Mesothelial cell of epicardium (in vitro differentiated cells): ENCODE results near the gene TBX2. TPM values are rescaled to one million over a fixed set of nuclear protein-coding genes. Genes with fewer than 3 reads are reported as not detected.
A peak's percentile ranks its signal among the peaks of the same experiment; 100 is the strongest.
"Not testable (repeated sequence)": the region's sequence is repeated elsewhere in the genome, so short reads cannot be mapped to it uniquely, and the experiment has no call there.

Experiments used
- DNase-seq, 2 experiments: peaks; one replicate each; pipeline ENCODE4 v3.0.0; 2021; ENCODE audit warnings: low spot score in 2 of 2; ENCODE audit not compliant: unreplicated experiment in 2 of 2
- H3K27ac Mint-ChIP-seq: 2 replicates; pipeline ENCODE4 v1.8.0; 2021; ENCODE audit warnings: mixed read lengths
- H3K27me3 Mint-ChIP-seq: 2 replicates; pipeline ENCODE4 v1.8.0; 2021; ENCODE audit warnings: low read depth, mixed read lengths
- H3K36me3 Mint-ChIP-seq: 2 replicates; pipeline ENCODE4 v1.8.0; 2021; ENCODE audit warnings: mixed read lengths
- H3K4me1 Mint-ChIP-seq: 2 replicates; pipeline ENCODE4 v1.8.0; 2021; ENCODE audit warnings: mixed read lengths
- H3K4me3 Mint-ChIP-seq: 2 replicates; pipeline ENCODE4 v1.8.0; 2021; ENCODE audit warnings: mild to moderate bottlenecking, moderate library complexity, mixed read lengths
- H3K9me3 Mint-ChIP-seq: 2 replicates; pipeline ENCODE4 v1.8.0; 2021; ENCODE audit warnings: mixed read lengths
- total RNA-seq: library from RNA; stranded (reverse); gene quantifications from 3 replicates; pipeline ENCODE4 v1.2.1, GENCODE V29; 2021
- TF ChIP-seq, protein P1 (sequence below): fragments of 200-600 bp; sonication (generic); IDR thresholded peaks from one replicate; pipeline ENCODE4 v1.5.0; 2021; ENCODE audit warnings: antibody characterized with exemption; ENCODE audit not compliant: unreplicated experiment

TBX2 gene
- total RNA-seq, 1 donor from 2014 or later = 176 TPM

DNA sequence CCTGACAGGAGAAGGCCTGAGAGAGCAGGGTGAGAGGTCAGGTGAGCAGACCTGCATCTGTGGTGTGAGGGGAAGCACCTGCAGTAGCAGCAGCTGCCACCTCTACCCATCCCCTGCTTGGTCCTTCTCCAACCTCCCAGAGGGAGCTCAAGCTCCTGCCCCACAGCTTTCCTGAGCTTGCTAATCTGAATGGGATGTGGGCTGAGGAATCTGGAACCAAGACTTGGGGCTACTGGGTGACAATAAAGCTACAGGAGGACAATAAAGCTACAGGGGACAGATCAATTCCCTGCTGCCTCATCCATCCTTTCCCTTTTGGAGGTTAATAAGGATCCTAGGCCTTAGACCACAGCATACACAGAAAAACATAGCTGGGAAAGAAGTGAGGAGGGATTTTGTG is 47.7 kb downstream of the TBX2 start:
- Mint-ChIP-seq H3K4me3 (no peak overlapping the region), H3K9me3 (no peaks in the 10 kb centered on the region), H3K36me3 (no peaks in the 10 kb centered on the region), H3K27me3 (peaks cover 33% of the 10 kb centered on the region), H3K27ac (no peak overlapping the region), H3K4me1 (peaks cover 24% of the 10 kb centered on the region)
- TF ChIP-seq, protein P1, sequence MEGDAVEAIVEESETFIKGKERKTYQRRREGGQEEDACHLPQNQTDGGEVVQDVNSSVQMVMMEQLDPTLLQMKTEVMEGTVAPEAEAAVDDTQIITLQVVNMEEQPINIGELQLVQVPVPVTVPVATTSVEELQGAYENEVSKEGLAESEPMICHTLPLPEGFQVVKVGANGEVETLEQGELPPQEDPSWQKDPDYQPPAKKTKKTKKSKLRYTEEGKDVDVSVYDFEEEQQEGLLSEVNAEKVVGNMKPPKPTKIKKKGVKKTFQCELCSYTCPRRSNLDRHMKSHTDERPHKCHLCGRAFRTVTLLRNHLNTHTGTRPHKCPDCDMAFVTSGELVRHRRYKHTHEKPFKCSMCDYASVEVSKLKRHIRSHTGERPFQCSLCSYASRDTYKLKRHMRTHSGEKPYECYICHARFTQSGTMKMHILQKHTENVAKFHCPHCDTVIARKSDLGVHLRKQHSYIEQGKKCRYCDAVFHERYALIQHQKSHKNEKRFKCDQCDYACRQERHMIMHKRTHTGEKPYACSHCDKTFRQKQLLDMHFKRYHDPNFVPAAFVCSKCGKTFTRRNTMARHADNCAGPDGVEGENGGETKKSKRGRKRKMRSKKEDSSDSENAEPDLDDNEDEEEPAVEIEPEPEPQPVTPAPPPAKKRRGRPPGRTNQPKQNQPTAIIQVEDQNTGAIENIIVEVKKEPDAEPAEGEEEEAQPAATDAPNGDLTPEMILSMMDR = no peak
- no peak for DNase-seq

DNA sequence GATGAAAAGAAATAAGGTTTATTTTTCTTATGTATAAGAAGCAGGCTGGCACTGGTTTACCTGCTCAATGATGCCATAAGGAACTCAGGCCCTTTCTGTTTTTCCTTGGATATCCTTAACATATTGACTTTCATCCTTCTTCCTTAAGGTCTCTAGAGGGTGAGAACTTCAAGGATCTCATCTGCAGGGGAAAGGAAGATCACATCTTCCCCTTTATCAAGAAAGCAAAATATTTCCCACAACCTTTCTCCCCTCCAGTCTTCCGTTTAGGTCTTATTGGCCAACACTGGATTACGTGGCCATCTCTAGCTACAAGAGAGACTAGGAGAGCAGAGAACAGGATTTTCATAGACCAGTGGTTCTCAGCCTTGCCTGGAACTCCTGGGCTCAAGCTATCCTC is 48.4 kb downstream of the TBX2 start:
- Mint-ChIP-seq H3K4me3 (no peak overlapping the region), H3K27ac (no peak overlapping the region), H3K36me3 (no peaks in the 10 kb centered on the region), H3K9me3 (no peaks in the 10 kb centered on the region), H3K4me1 (peaks cover 26% of the 10 kb centered on the region), H3K27me3 (peaks cover 39% of the 10 kb centered on the region)
- no peak for DNase-seq
- TF ChIP-seq, protein P1 = no peak

DNA sequence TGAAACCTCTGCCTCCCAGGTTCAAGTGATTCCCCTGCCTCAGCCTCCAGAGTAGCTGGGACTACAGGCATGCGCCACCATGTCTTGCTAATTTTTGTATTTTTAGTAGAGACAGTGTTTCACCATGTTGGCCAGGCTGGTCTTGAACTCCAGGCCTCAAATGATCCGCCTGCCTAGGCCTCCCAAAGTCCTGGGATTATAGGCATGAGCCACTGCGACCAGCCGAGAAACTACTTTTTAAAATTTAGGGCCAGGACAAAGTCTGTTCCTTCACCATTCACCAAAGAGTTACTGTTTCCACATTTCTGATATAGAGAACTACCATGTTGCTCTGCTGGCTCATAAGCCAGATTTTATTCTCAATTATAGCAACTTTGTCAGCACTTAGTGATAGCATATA is 49.5 kb downstream of the TBX2 start:
- Mint-ChIP-seq H3K4me1 (peaks cover 30% of the 10 kb centered on the region), H3K27me3 (peaks cover 49% of the 10 kb centered on the region)
- H3K9me3 Mint-ChIP-seq, H3K27ac Mint-ChIP-seq, H3K4me3 Mint-ChIP-seq, DNase-seq, H3K36me3 Mint-ChIP-seq: not testable (repeated sequence)

- peak overlapping the region; percentile 95 for H3K27ac Mint-ChIP-seq
- no peak for DNase-seq
- H3K27me3 Mint-ChIP-seq = peaks cover 58% of the 10 kb centered on the region
- H3K4me1 Mint-ChIP-seq = peaks cover 31% of the 10 kb centered on the region
- H3K9me3 Mint-ChIP-seq = no peaks in the 10 kb centered on the region
- no peak overlapping the region for H3K4me3 Mint-ChIP-seq
- peaks cover 4% of the 10 kb centered on the region for H3K36me3 Mint-ChIP-seq
- TF ChIP-seq, protein P1 = no peak
Measured at GRCh38 chr17:61449707-61450640, 50.3 kb downstream of the TBX2 start.

GRCh38 chr17:61450641-61451537 is 51.2 kb downstream of the TBX2 start:
- Mint-ChIP-seq H3K36me3 (peaks cover 4% of the 10 kb centered on the region), H3K27ac (peak overlapping the region; percentile 95), H3K4me1 (peaks cover 35% of the 10 kb centered on the region), H3K4me3 (peak overlapping the region; percentile 63), H3K27me3 (peaks cover 67% of the 10 kb centered on the region), H3K9me3 (no peaks in the 10 kb centered on the region)
- TF ChIP-seq, protein P1 = no peak
- no peak for DNase-seq
